Naive thymus-derived CD4-positive, alpha-beta T cell (primary cell): ENCODE results near the gene ZNF630. TPM values are rescaled to one million over a fixed set of nuclear protein-coding genes. Genes with fewer than 3 reads are reported as not detected.
"Not testable (repeated sequence)": the region's sequence is repeated elsewhere in the genome, so short reads cannot be mapped to it uniquely, and the experiment has no call there.

ENCODE experiments used
- ATAC-seq: fragments of 150-1000 bp; cut with Tn5 transposase; 2 replicates; pipeline ENCODE4 v1.10.0; 2021; ENCODE audit warnings: mild to moderate bottlenecking, moderate library complexity
- CTCF ChIA-PET: fragments of 350-600 bp; sonication (Branson Sonifier 250); formaldehyde crosslinking; loops from one replicate; lab custom pipeline; 2021; ENCODE audit warnings: antibody characterized with exemption; lab: Charles Lee
- POLR2A ChIA-PET: fragments of 350-600 bp; sonication (Branson Sonifier 250); formaldehyde crosslinking; loops from one replicate; lab custom pipeline; 2021; ENCODE audit warnings: antibody characterized with exemption, inconsistent platforms; lab: Charles Lee
- DNase-seq, 9 donors: peaks; one replicate each; pipeline versions ENCODE4 v3.0.0 to v3.0.0-alpha.2; 2020 to 2022; ENCODE audit warnings: mixed read lengths in 1 of 9
- H3K27ac ChIP-seq: one replicate; pipeline ENCODE4 v1.7.0; 2013; ENCODE audit warnings: mild to moderate bottlenecking, low read depth, low read length, moderate library complexity
- H3K27me3 ChIP-seq, 2 donors: one replicate each; pipeline ENCODE4 v1.7.0; 2013; ENCODE audit warnings: low read length in 2 of 2, mild to moderate bottlenecking in 2 of 2, moderate library complexity in 2 of 2; ENCODE audit not compliant: control insufficient read depth in 2 of 2, insufficient read depth in 2 of 2
- H3K36me3 ChIP-seq, 3 experiments: 1 replicate in 2 of 3; 2 replicates in 1 of 3; pipeline ENCODE4 v1.7.0; 2013; ENCODE audit warnings: low read length in 3 of 3, mild to moderate bottlenecking in 3 of 3, moderate library complexity in 1 of 3; ENCODE audit not compliant: insufficient read depth in 3 of 3, control insufficient read depth in 2 of 3
- H3K4me1 ChIP-seq, 2 donors: one replicate each; pipeline ENCODE4 v1.7.0; 2013; ENCODE audit warnings: low read length in 2 of 2, mild to moderate bottlenecking in 2 of 2, moderate library complexity in 1 of 2; ENCODE audit not compliant: control insufficient read depth in 2 of 2, insufficient read depth in 2 of 2
- H3K4me3 ChIP-seq: 2 replicates; pipeline ENCODE4 v1.7.0; 2013; ENCODE audit warnings: mild to moderate bottlenecking, low read length
- H3K9me3 ChIP-seq, 3 experiments: 1 replicate in 2 of 3; 2 replicates in 1 of 3; pipeline ENCODE4 v1.7.0; 2013; ENCODE audit warnings: low read length in 3 of 3; ENCODE audit not compliant: control insufficient read depth in 2 of 3
- H3K27ac Mint-ChIP-seq, 9 donors: one replicate each; pipeline ENCODE4 v1.8.0; 2020 to 2022; ENCODE audit warnings: mixed read lengths in 9 of 9, mild to moderate bottlenecking in 8 of 9, moderate library complexity in 5 of 9, inconsistent platforms in 2 of 9
- H3K27me3 Mint-ChIP-seq, 5 donors: one replicate each; pipeline ENCODE4 v1.8.0; 2021 to 2022; ENCODE audit warnings: mixed read lengths in 5 of 5, mild to moderate bottlenecking in 1 of 5
- H3K36me3 Mint-ChIP-seq, 5 donors: one replicate each; pipeline ENCODE4 v1.8.0; 2020 to 2022; ENCODE audit warnings: mixed read lengths in 5 of 5, mild to moderate bottlenecking in 3 of 5, inconsistent platforms in 1 of 5
- H3K4me1 Mint-ChIP-seq, 7 donors: one replicate each; pipeline ENCODE4 v1.8.0; 2020 to 2022; ENCODE audit warnings: mixed read lengths in 7 of 7, mild to moderate bottlenecking in 3 of 7, inconsistent platforms in 1 of 7
- H3K4me3 Mint-ChIP-seq, 10 donors: one replicate each; pipeline ENCODE4 v1.8.0; 2020 to 2022; ENCODE audit warnings: mild to moderate bottlenecking in 10 of 10, mixed read lengths in 10 of 10, moderate library complexity in 6 of 10, inconsistent platforms in 2 of 10
- H3K9me3 Mint-ChIP-seq, 11 donors: one replicate each; pipeline ENCODE4 v1.8.0; 2020 to 2022; ENCODE audit warnings: mixed read lengths in 11 of 11, mild to moderate bottlenecking in 4 of 11, inconsistent platforms in 1 of 11, moderate library complexity in 1 of 11
- intact Hi-C, 2 donors: fragments of 100-400 bp; cut with micrococcal nuclease; formaldehyde crosslinking; loops; one replicate each; pipeline ENCODE4 v1.15.1; 2023
- polyA plus RNA-seq, 2 donors: library from polyadenylated mRNA; unstranded; fragments of 300-500 nt; fragmentation: Illumina TruSeq; gene quantifications; one replicate each; pipeline ENCODE4 v1.2.3, GENCODE V29; 2021
- total RNA-seq, 6 experiments: library from RNA in 5 of 6; stranded (reverse) in 5 of 6; gene quantifications; 1 replicate in 5 of 6; 2 replicates in 1 of 6; pipeline ENCODE4 v1.2.3 and lab custom pipeline; 2021 to 2026

Gene ZNF630
- total and polyA plus RNA-seq, 7 experiments from 2014 or later, result 0.53 to 5.1 (median 2.2) TPM

GRCh38 chrX:48009445-48009960 is 61.9 kb downstream of the ZNF630 start:
- H3K27ac Mint-ChIP-seq, H3K4me3 Mint-ChIP-seq, H3K4me3 ChIP-seq, H3K27me3 Mint-ChIP-seq, H3K36me3 ChIP-seq, CTCF ChIA-PET, H3K27ac ChIP-seq, DNase-seq, intact Hi-C loops, H3K4me1 ChIP-seq, H3K4me1 Mint-ChIP-seq, H3K36me3 Mint-ChIP-seq, H3K27me3 ChIP-seq, H3K9me3 ChIP-seq, ATAC-seq, H3K9me3 Mint-ChIP-seq, POLR2A ChIA-PET: not testable (repeated sequence)

Other genes starting within 250 kb of the ZNF630 start
- 10 to 100 TPM; 11.0 to 14.7 (median 11.7) TPM for gene ZNF81, start 234.7 kb downstream of the ZNF630 start, total RNA-seq
- 1 to 10 TPM; 2.1 to 2.6 TPM for gene ZNF81, start 234.7 kb downstream of the ZNF630 start, polyA plus RNA-seq
- gene ZNF182, start 67.7 kb downstream of the ZNF630 start, total RNA-seq, result 10 to 100 TPM in 2 of 5 experiments, 1 to 10 TPM in 3; 6.6 to 16.7 (median 9.0) TPM
- gene ZNF182, start 67.7 kb downstream of the ZNF630 start, polyA plus RNA-seq, result 1 to 10 TPM; 4.6 to 10.0 TPM
- gene SPACA5, start 64.7 kb downstream of the ZNF630 start, total RNA-seq, result under 1 TPM in 1 of 5 experiments, not detected in 4; 0.59 TPM
- gene SPACA5, start 64.7 kb downstream of the ZNF630 start, polyA plus RNA-seq, result under 1 TPM in 1 of 2 donors, not detected in 1; 0.60 TPM
- not detected for gene SPACA5B, start 59.0 kb upstream of the ZNF630 start, total RNA-seq
- gene SPACA5B, start 59.0 kb upstream of the ZNF630 start, polyA plus RNA-seq, result not detected
- not detected for gene SSX5, start 125.2 kb upstream of the ZNF630 start, total RNA-seq
- gene SSX5, start 125.2 kb upstream of the ZNF630 start, polyA plus RNA-seq, result not detected
- not detected for gene SSX1, start 183.8 kb upstream of the ZNF630 start, total RNA-seq
- gene SSX1, start 183.8 kb upstream of the ZNF630 start, polyA plus RNA-seq, result not detected